GM19438 (cell line): ENCODE measurements around the gene ASPHD2.

Source experiments
- ATAC-seq: cut with Tn5 transposase; IDR thresholded peaks from one replicate; pipeline ENCODE4 v1.9.1; 2021; ENCODE audit warnings: low read depth; ENCODE audit not compliant: unreplicated experiment

ASPHD2 gene

DNA sequence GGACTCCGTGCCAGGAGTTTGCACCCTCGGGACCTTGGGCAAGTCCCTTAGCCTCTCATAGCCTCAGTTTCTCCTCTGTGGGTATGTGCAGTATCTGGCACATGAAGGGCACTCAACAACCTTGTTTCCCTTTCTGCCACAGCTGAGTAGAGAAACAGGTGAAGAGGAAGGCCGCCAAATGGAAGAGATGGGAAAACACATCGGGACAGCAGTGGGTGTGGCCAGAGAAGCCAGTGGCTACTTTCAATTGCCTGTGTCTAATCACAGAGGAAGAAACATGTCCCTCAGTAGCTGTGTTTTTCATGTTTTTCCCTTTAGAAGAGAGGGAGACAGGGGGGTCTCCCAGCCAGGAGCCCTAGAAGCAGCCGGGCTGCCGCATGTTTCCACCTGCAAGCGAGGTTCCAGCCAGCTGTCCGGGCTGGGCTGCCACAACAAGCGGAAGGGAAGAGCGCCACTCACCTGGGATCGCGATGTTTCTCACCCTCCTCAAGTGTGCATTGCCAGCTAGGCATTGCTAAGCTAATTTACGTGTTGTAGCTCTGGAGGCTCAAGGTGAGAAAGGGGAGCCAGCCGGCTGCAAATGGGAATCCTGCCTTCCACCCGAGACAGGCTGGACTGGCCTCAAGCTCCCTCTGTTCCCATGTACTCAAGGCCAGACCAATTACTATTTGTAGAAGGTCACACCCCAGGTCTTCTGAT is 16.7 kb downstream of the ASPHD2 start:
- ATAC-seq = no peak

DNA sequence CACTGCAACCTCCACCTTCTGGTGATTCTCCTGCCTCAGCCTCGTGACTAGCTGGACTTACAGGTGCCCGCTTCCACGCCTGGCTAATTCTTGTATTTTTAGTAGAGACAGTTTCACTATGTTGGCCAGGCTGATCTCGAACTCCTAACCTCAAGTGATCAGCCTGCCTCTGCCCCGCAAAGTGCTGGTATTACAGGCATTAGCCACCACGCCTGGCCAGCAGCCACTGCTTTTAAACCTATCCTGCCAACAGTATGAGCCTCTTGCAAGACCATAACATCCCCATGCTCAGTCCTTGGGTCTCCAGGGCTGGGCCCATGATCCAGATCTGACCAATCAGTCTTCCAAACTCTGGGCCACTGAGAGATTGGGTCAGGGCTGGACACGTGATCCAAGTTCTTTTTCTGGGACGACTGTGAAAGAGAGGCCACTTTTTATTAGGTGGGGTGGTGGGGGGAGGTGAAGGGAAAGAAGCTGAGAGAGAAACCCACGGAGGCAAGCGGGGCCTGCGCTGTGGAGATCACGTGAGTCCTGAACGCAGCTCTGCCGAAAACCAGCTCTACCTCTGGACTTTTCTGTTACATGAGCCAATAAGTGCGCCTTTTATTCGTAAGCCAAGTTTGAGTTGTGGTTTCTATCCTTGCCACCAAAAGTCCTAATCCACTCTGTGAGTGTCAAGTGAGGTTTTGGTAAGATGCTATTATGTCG is 17.9 kb downstream of the ASPHD2 start:
- ATAC-seq = no peak

DNA sequence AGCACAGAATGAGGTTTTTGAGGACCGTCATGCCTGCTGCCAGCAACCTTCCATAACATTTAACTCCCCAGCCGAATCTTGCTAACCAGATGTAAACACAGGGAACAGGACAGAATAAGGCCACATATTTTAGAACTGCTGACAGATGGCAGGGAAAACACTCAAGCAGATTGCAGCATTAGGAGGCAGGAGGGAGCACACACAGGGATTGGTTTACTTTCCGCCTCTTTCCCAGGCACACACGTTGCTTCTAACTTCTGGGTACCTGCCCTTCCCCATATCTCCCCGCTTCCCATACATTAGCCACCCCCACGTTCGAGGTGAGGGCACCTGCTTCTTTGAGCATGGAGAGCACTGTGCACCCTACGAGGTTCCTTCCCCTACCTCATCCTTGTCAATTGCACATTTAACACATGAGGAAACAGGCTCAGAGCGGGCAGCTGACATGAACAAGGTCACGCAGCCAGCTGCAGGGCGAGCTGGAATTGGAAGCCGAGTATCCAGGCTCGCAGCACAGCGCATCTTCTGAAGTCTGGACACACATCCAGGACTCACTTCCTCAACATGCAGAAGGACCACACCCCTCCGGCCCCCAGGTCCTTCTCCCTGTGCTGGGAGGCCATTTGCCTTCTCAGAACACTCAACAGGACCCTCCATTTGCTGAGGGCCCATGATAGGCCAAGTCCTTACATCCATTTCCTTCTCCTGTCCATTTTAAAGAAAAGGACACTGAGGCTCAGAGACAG is 18.7 kb downstream of the ASPHD2 start:
- ATAC-seq = no peak

DNA sequence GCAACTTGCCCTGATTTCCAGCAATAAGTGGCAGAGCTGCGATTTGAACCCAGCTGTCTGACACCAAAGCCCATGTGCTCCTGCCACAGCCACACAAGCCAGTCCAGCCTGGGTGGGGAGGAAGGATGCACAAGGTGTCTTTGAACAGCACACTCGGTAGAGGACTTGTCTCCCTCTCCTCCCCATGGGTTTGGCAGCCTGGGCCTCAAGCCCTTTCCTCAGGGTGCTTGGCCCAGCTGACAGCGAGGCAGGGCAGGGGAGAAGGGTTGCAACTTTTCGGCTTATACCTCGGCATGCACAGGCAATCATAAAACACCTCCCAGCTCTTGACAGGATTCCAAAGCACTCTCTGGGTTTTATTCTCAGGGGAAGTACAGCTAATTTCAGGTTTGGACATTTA is 19.3 kb downstream of the ASPHD2 start:
- no peak for ATAC-seq

DNA sequence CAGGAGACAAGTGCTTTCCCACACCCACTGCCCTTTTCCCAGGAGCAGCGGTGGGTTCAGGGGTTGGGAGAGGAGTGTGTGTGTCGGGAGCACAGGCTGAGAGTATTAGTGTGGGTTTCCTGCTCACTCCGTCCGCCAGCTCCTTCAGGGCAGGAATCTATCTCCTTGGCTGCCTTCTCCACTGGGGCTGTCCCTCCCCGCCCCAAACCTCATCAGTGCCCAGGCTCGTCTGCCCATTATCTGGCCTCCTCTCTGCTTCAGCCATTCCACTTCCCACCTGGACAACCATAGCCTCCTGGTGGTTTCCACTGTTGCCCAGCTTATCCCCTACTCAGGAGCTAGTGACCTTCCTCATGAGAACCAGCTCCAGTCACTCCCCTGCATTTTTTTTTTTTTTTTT is 19.9 kb downstream of the ASPHD2 start:
- ATAC-seq = no peak

DNA sequence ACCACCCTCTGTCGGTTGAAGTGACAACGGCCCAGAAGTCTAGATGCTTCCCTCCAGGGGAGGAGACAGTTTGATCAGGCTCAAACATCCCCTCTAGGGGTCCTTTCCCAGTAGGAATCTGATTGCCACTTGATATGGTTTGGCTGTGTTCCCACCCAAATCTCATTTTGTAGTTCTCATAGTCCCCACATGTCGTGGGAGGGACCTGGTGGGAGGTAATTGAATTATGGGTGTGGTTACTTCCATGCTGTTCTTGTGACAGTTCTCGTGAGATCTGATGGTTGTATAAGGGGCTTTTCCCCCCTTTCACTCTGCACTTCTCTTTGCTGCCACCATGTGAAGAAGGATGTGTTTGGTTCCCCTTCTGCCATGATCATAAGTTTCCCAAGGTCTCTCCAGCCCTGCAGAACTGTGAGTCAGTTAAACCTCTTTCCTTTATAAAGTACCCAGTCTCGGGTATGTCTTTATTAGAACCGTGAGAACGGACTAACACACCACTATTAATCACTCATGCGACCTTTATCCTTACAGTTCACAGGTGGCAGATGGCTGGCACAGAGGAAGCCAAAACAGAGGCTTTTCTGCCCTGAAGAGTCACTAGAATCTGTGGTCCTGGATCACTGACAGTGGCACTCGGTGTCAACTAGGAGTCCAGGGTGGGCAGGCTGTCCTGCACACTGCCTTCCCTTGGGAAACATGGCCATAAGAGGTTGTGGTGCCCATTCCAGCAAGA is 21.6 kb downstream of the ASPHD2 start:
- no peak for ATAC-seq

DNA sequence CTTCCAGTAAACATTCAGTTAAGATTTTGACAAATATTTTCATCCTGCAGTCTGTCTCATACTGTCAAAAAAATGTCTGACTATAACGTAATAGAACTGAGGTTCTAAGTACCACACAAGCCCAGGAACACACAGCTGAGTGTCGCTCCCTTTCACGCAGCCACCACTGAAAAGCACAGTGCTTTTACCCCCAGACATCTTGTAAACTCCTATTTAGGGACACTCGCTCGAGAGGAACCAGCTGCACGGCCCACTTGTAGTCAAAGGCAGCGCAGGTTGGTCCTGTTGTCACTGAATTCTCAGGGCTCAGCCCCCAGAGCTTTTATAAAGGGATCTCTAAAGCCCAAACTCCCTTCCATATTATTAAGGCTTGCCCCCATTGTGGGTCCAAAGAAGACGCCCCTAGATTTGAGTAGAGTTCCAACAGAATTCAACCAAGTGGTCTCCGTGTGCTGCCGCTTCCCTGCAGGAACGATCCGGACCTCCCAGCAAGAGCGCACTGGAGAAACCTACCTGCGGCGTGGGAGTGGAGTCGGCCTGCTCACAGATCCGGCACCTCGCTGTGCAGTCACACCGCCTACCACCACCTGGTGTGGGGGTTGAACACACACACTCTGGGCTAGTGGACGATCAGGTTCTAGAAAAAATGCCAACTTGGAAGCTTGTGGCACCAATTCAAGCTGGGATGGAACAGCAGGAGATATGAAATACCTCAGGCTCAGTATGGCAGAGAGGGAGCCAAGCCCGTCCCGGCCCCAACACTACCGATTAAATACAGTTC is 23.4 kb downstream of the ASPHD2 start:
- no peak for ATAC-seq

DNA sequence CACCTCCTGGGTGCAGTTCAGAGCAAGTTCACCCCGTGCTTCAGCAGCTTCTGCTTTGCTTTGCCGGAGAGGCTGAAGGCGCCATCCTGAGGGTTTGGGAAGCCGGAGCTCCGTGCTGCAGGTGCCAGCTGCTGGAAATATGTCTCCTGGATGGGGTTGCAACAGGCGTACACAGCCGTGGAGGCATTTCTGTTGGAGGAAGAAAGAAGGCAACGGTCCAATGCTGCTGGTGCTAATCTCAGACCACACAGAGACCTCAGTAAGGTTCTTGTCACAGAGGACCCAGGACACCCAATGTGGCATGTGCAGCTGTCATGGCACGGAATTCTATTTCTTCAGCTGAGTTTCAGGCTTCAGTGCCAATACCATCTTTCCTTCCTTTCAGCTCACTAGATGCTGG is 24.2 kb downstream of the ASPHD2 start:
- no peak for ATAC-seq

DNA sequence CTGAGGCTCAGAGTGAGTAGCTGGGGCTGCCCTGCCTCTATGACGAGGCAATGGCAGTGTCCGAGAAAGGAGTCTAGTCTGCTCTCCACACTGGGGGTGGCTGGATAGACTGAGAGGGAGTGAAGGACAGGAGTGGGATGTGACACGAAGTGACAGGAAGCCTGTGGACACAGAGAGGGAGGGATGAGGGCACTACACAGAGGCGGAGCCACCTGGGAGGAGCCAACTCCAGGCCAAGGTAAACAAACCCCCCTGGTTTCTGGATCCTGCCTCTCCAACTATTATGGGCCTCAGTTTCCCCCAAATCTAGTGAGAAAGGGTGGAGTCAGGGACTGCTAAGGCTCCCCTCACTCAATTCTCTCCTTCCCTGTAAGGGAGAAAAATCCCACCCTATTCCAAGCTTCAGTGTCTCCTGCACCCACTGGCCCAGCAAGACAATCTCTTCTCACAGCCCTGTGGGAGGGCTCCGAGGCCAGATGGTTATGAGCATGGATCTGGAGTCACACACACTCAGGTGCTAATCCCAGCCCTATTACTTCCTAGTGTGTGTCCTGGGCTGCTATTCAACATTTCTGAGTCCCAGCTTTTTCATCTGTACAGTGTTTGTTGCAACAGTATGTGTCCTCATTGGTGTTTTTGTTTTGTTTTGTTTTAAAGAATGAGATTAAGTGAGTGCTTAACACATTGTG is 24.9 kb downstream of the ASPHD2 start:
- no peak for ATAC-seq

DNA sequence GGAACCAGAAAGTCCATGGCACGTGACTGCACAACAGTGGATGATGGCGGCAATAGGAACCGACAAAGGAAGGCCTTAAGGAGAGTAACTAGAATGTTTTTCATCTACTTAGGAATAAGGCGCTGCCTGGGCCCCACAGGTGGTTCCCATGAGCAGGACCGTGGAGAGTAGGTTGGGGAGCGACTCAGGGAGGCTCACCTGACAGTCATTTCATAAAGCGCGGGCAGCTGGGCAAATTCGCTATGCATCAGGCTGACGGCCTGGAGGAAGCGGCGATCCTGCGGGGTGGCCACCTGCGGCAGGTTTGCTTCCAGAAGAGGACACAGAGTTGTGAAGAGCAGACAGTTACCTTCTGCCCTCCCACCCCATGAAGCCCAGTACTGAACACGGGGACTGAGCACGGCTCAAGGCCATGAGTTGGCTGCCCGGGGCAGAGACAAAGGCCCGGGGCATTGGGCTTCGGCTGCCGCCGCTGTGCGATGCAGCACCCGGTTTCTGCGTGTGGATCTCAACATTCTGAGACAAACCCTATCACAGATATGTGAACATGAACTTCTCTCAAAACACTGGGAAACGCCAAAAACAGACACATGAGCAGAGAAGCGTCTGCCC is 28.7 kb downstream of the ASPHD2 start:
- ATAC-seq = no peak

DNA sequence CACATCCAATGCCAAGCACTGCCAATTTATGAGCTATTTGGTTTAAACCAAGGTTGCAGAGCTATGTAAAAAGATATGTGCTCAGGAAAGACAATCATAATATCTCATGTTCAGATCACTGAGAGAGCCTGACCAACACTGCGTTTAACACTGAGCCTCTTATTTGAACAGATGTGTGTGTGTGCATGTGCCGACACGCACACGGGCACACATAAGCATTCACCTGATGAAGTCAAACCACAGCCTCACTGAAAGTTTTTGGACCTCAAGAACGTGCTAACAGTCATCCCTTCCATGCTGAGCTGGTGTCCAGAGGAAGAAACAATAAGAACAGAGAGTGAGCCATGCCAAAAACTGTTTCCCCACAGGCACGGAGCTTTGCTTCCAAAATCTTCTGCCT is 31.1 kb downstream of the ASPHD2 start:
- ATAC-seq = no peak

DNA sequence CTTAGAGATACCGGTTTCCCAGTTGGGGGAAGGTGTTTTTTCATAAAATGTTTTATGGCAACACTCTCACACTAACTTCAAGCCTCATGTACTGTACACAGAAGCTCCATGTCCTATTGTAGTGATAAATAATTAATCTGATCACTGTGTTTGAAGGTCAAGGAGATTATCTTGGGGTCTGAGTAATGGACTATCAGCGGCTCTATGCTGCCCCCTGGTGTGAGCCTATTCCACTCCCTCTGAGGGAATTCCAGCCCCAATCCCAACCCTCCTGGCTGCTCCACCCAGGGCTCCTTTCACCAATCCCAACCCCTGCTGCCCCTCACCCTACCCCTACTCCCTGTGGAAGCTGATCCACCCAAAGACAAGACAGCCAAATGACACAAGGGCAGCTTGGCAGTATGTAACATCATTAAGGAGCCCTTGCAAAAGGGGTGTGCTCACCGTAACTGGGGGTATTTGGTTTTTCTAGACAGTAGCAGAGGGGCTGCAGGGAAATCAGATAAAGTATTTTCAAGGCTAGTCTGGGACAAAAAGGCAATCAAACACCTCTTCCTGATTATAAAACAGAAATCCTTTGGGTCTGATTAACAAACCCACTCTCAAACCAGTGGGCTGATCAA is 32.2 kb downstream of the ASPHD2 start:
- no peak for ATAC-seq

DNA sequence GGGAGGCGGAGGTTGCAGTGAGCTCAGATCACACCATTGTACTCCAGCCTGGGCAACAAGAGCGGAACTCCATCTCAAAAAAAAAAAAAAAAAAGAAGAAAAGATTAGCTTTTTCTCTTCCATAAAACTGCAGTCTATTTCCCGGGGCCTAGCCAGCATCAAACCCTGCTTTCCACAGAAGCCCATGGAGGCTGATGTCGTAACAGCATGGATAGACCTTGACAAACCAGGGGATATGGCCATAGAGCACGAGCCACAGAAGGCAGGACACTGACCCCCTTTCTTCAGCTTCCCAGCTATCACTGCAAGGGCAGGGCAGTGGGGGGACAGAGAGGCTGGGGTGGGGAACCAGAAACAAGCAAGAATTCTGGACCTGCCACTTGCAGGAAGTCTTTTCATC is 33.0 kb downstream of the ASPHD2 start:
- ATAC-seq = no peak

DNA sequence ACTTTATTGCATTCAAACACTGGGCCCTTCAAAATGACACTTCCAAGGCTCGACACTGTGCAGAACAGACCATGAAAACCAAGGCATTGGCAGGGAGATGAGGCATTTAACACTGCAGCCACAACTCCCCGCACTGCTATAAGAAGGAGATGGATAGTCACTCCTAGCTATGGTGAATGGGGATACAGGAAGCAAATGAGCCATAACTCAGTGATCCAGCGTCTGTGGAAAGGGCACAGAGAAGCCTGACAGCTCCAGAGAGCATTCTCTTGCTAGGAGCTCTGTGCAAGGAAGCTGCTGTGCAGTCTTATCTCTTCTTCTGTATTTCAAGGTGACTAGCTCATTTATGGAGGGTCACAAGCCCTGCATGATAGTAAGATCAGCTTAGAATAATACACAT is 33.6 kb downstream of the ASPHD2 start:
- no peak for ATAC-seq

DNA sequence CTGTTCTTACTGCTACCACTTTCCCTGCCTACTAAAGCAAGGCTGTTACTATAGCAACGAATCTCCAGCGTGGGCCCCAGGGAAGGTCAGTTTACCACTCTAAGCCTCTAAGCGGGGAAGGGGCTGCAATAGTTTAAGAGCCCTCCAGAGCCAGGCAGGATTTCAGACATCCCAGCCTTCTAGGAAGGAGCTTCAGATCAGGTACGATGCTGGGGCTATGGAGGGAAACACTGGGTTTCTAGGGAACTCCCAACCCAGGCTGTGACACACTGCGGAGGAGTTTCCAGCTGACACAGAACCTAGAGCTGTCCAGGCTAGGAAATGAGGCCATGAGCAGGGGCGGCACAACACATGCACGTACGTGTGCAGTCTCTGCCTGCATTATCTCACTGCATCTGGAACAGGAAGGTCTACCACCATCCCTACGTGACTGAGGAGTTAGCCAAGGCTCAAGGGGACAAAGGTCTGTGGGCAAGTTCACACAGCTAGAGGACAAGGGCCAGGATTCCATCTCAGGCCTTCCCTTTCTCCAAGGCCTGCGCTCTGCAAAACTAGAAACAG is 34.1 kb downstream of the ASPHD2 start:
- no peak for ATAC-seq

DNA sequence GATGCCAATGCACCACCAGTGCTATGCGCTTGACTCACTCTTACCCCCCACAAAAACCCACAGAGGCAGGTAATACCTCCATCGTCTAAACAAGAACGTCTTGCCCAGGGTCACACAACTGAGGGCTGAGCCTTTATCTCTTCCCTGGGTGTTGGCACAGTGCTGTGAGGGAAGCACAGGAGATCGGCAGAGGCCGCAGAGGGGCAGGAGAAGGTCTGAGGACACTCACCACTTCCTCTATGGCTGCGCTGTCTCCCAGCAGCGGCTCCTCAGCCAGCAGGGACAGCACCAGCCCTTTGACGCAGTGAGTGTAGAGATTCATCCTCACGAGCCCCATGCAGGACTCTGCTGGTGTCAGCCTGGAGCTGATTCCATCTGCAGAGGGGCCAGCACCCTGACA is 34.6 kb downstream of the ASPHD2 start:
- no peak for ATAC-seq

DNA sequence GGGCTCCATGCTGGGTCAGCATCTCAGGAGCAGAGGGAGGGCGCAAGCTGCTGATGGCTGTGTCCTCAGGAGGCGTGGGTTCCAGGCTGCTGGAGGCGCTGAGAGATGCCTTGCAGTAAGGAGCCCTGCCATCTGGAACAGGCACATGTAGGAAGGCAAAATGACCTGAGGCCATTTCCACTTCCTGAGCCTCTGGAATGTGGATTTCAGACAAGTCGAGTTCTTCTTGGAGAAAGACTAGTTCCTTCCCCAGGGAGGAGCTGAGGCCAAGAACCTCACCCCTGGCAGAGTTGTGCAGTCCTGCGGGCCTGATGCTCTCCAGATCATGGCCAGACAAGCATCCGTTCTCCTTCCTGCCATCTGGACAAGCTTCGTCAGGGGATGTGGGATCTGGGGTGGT is 35.3 kb downstream of the ASPHD2 start:
- no peak for ATAC-seq

DNA sequence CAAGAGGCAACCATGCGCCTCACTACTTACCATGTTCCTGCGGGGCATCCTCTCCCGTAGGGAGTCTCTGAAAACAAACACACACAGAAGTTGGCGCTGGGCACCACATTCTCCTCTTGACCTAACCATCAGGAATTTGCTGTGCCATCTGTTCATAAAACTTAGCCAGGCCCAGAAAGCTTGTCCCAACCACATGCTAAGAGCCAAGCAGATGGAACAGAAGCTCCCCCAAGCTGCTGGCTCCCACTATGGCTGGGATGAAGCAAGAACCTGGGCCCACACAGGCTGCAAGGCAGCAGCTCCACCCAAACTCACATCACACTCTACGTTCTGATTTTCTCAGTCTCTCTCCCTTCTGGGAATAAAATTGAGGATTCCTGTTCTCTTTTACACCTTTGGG is 37.1 kb downstream of the ASPHD2 start:
- ATAC-seq = no peak

DNA sequence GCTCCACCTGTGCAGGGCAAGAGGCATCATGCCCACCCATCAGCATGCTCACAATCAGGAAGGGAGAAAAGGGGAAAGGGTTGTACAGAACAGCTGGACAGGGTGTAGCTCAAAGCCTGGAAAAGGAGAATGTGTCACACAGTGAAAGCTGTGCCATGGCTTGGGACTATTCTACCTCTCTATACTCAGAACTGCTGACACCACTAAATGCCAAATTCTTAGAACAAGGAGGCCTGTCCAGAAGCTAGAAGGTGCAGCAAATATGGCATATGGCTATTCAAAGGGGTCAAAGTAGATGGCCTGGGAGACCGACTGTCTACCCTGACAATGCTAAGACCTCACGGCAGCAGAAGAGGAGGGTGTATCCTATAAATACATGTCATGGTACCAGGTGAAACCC is 41.7 kb downstream of the ASPHD2 start:
- no peak for ATAC-seq
